Neural progenitor cell (in vitro differentiated cells): ENCODE measurements around the gene LRP1B. TPM values are rescaled to one million over a fixed set of nuclear protein-coding genes. Genes with fewer than 3 reads are reported as not detected.

Source experiments
- DNase-seq: peaks from one replicate; pipeline ENCODE4 v3.0.0-alpha.2; 2016; ENCODE audit warnings: low spot score
- H2AFZ ChIP-seq: fragments of 200-600 bp; sonication (generic); replicated peaks from 2 replicates; pipeline ENCODE4 v1.6.1; 2016; ENCODE audit warnings: antibody characterized with exemption
- H3F3A ChIP-seq: fragments of 200-600 bp; sonication (generic); 2 replicates; pipeline ENCODE4 v1.6.1; 2016; ENCODE audit warnings: antibody characterized with exemption, low read depth
- H3K27ac ChIP-seq: fragments of 200-600 bp; sonication (generic); 2 replicates; pipeline ENCODE4 v1.5.1; 2016; ENCODE audit warnings: mild to moderate bottlenecking
- H3K27me3 ChIP-seq: fragments of 200-600 bp; sonication (generic); 2 replicates; pipeline ENCODE4 v1.6.1; 2016; ENCODE audit warnings: mild to moderate bottlenecking, moderate library complexity
- H3K36me3 ChIP-seq: fragments of 200-600 bp; sonication (generic); 2 replicates; pipeline ENCODE4 v1.5.1; 2016
- H3K4me1 ChIP-seq: fragments of 200-600 bp; sonication (generic); 2 replicates; pipeline ENCODE4 v1.6.1; 2016; ENCODE audit warnings: mixed run types
- H3K4me2 ChIP-seq: fragments of 200-600 bp; sonication (generic); 2 replicates; pipeline ENCODE4 v1.6.1; 2016
- H3K4me3 ChIP-seq: fragments of 200-600 bp; sonication (generic); 2 replicates; pipeline ENCODE4 v1.5.1; 2016
- H3K79me2 ChIP-seq: fragments of 200-600 bp; sonication (generic); 2 replicates; pipeline ENCODE4 v1.6.1; 2016; ENCODE audit warnings: low read depth
- H3K9ac ChIP-seq: fragments of 200-600 bp; sonication (generic); 2 replicates; pipeline ENCODE4 v1.6.1; 2016
- H3K9me3 ChIP-seq: fragments of 200-600 bp; sonication (generic); 2 replicates; pipeline ENCODE4 v1.5.1; 2016; ENCODE audit warnings: low read depth
- H4K20me1 ChIP-seq: fragments of 200-600 bp; sonication (generic); 2 replicates; pipeline ENCODE4 v1.6.1; 2016; ENCODE audit warnings: low read depth
- H3K27ac Mint-ChIP-seq: 3 replicates; pipeline ENCODE4 v1.8.0; 2021; ENCODE audit warnings: mixed read lengths
- H3K27me3 Mint-ChIP-seq: 2 replicates; pipeline ENCODE4 v1.8.0; 2022; ENCODE audit warnings: low read depth, mild to moderate bottlenecking, inconsistent platforms, moderate library complexity, mixed read lengths; ENCODE audit not compliant: insufficient read depth
- H3K36me3 Mint-ChIP-seq: 3 replicates; pipeline ENCODE4 v1.8.0; 2021; ENCODE audit warnings: mixed read lengths
- H3K4me1 Mint-ChIP-seq: 3 replicates; pipeline ENCODE4 v1.8.0; 2021; ENCODE audit warnings: mixed read lengths
- H3K4me3 Mint-ChIP-seq: 3 replicates; pipeline ENCODE4 v1.8.0; 2021; ENCODE audit warnings: mild to moderate bottlenecking, moderate library complexity, mixed read lengths
- H3K9me3 Mint-ChIP-seq: 3 replicates; pipeline ENCODE4 v1.8.0; 2020; ENCODE audit warnings: mixed read lengths
- CTCF ChIP-seq: fragments of 200-600 bp; sonication (generic); IDR thresholded peaks from 2 replicates; pipeline ENCODE4 v1.5.1; 2017; ENCODE audit warnings: antibody characterized with exemption, mild to moderate bottlenecking
- EZH2 ChIP-seq: fragments of 200-600 bp; sonication (generic); IDR thresholded peaks from 2 replicates; pipeline ENCODE4 v1.6.1; 2017; ENCODE audit warnings: antibody characterized with exemption, mild to moderate bottlenecking, moderate library complexity
- EZH2phosphoT487 ChIP-seq: fragments of 200-600 bp; sonication (generic); IDR thresholded peaks from 2 replicates; pipeline ENCODE4 v1.6.1; 2017; ENCODE audit warnings: antibody characterized with exemption
- total RNA-seq: library from RNA; depleted of rRNA; stranded (reverse); fragments of >200 nt; gene quantifications from 2 replicates; pipeline ENCODE4 v1.2.3, GENCODE V29; 2015; ENCODE audit warnings: low replicate concordance

LRP1B gene
- total RNA-seq, 1 donor from 2014 or later, result not detected

GRCh38 chr2:140892436-140892835, 1238.4 kb downstream of the LRP1B start:
- Histone ChIP-seq H4K20me1 (no peaks in the 10 kb centered on the region), H3F3A (no peaks in the 10 kb centered on the region), H3K79me2 (no peaks in the 10 kb centered on the region), H3K9me3 (no peaks in the 10 kb centered on the region), H3K4me1 (no peaks in the 10 kb centered on the region), H3K4me3 (no peak overlapping the region), H3K27me3 (no peaks in the 10 kb centered on the region), H3K27ac (no peak overlapping the region), H2AFZ (no peak overlapping the region), H3K4me2 (no peak overlapping the region), H3K9ac (no peak overlapping the region), H3K36me3 (no peaks in the 10 kb centered on the region)
- DNase-seq, result no peak
- Mint-ChIP-seq H3K27ac (no peak overlapping the region), H3K4me3 (no peak overlapping the region), H3K4me1 (no peaks in the 10 kb centered on the region), H3K9me3 (peaks cover 3% of the 10 kb centered on the region), H3K27me3 (no peaks in the 10 kb centered on the region), H3K36me3 (no peaks in the 10 kb centered on the region)
- TF ChIP-seq CTCF, result no peak
- TF ChIP-seq EZH2, result no peak
- TF ChIP-seq EZH2phosphoT487, result no peak

- no peak overlapping the region for H2AFZ ChIP-seq
- no peaks in the 10 kb centered on the region for H3F3A ChIP-seq
- H3K4me1 ChIP-seq, result no peaks in the 10 kb centered on the region
- no peaks in the 10 kb centered on the region for H3K79me2 ChIP-seq
- H3K36me3 ChIP-seq, result no peaks in the 10 kb centered on the region
- no peak overlapping the region for H3K9ac ChIP-seq
- no peaks in the 10 kb centered on the region for H3K9me3 ChIP-seq
- no peaks in the 10 kb centered on the region for H4K20me1 ChIP-seq
- H3K27ac ChIP-seq, result no peak overlapping the region
- H3K4me3 Mint-ChIP-seq, result no peak overlapping the region
- H3K36me3 Mint-ChIP-seq, result no peaks in the 10 kb centered on the region
- H3K27me3 Mint-ChIP-seq, result no peaks in the 10 kb centered on the region
- TF ChIP-seq EZH2 (no peak), EZH2phosphoT487 (no peak), CTCF (peak; percentile 41)
- H3K4me3 ChIP-seq, result no peak overlapping the region
- no peaks in the 10 kb centered on the region for H3K4me1 Mint-ChIP-seq
- no peak for DNase-seq
- H3K27ac Mint-ChIP-seq, result no peak overlapping the region
- peaks cover 3% of the 10 kb centered on the region for H3K9me3 Mint-ChIP-seq
- no peak overlapping the region for H3K4me2 ChIP-seq
- no peaks in the 10 kb centered on the region for H3K27me3 ChIP-seq
These were observed 1239.1 kb downstream of the LRP1B start for GRCh38 chr2:140891614-140892212.

GRCh38 chr2:140882671-140883620, 1247.9 kb downstream of the LRP1B start:
- Mint-ChIP-seq H3K9me3 (no peaks in the 10 kb centered on the region), H3K4me3 (no peak overlapping the region), H3K4me1 (no peaks in the 10 kb centered on the region), H3K27me3 (peaks cover under 1% of the 10 kb centered on the region), H3K36me3 (peaks cover 1% of the 10 kb centered on the region), H3K27ac (no peak overlapping the region)
- DNase-seq, result no peak
- Histone ChIP-seq H3K36me3 (no peaks in the 10 kb centered on the region), H4K20me1 (no peaks in the 10 kb centered on the region), H3K9ac (no peak overlapping the region), H3K27ac (no peak overlapping the region), H3K4me1 (no peaks in the 10 kb centered on the region), H3K79me2 (no peaks in the 10 kb centered on the region), H3F3A (no peaks in the 10 kb centered on the region), H3K4me2 (no peak overlapping the region), H3K27me3 (no peaks in the 10 kb centered on the region), H2AFZ (no peak overlapping the region), H3K4me3 (no peak overlapping the region), H3K9me3 (no peaks in the 10 kb centered on the region)
- TF ChIP-seq EZH2phosphoT487 (no peak), CTCF (no peak), EZH2 (no peak)
